Transverse colon (tissue), 3 donors: ENCODE results near the gene ARHGEF38.

Source experiments
- EP300 ChIP-seq: sonication (generic); formaldehyde crosslinking; IDR thresholded peaks from one replicate; pipeline ENCODE4 v1.6.1; 2017; ENCODE audit warnings: antibody characterized with exemption, low read depth
- POLR2AphosphoS5 ChIP-seq, 3 donors: sonication (generic); formaldehyde crosslinking; IDR thresholded peaks; one replicate each; pipeline ENCODE4 v1.6.1; 2016; ENCODE audit warnings: antibody characterized with exemption in 3 of 3

- no peak for TF ChIP-seq EP300
- TF ChIP-seq POLR2AphosphoS5 (IDR thresholded peaks at IDR 0.05): no peak
Observed at GRCh38 chr4:105568584-105568983, 16.2 kb downstream of the ARHGEF38 start.
